Activated B cell treated with CpG ODN at 0.5 μM for 24 hours (primary cell): ENCODE data around the gene RHOT2. TPM values are rescaled to one million over a fixed set of nuclear protein-coding genes. Genes with fewer than 3 reads are reported as not detected.

ENCODE experiments used
- ATAC-seq: fragments of 200-7000 bp; cut with Tn5 transposase; one replicate; pipeline ENCODE4 v1.10.0; 2021; ENCODE audit warnings: low read depth, mild to moderate bottlenecking, moderate library complexity
- CTCF ChIA-PET: fragments of 350-600 bp; sonication (Branson Sonifier 250); formaldehyde crosslinking; loops from one replicate; lab custom pipeline; 2021; ENCODE audit warnings: antibody characterized with exemption; lab: Charles Lee
- POLR2A ChIA-PET: fragments of 350-600 bp; sonication (Branson Sonifier 250); formaldehyde crosslinking; loops from one replicate; lab custom pipeline; 2021; ENCODE audit warnings: antibody characterized with exemption; lab: Charles Lee
- DNase-seq: peaks from one replicate; pipeline ENCODE4 v3.0.0; 2022
- H3K27ac Mint-ChIP-seq: one replicate; pipeline ENCODE4 v1.8.0; 2020; ENCODE audit warnings: mixed read lengths
- H3K27me3 Mint-ChIP-seq: one replicate; pipeline ENCODE4 v1.8.0; 2021; ENCODE audit warnings: mixed read lengths
- H3K36me3 Mint-ChIP-seq: one replicate; pipeline ENCODE4 v1.8.0; 2021; ENCODE audit warnings: low read depth, mixed read lengths
- H3K4me1 Mint-ChIP-seq: one replicate; pipeline ENCODE4 v1.8.0; 2021; ENCODE audit warnings: mixed read lengths
- H3K4me3 Mint-ChIP-seq: one replicate; pipeline ENCODE4 v1.8.0; 2020; ENCODE audit warnings: mild to moderate bottlenecking, mixed read lengths
- H3K9me3 Mint-ChIP-seq: one replicate; pipeline ENCODE4 v1.8.0; 2020; ENCODE audit warnings: mixed read lengths
- intact Hi-C: fragments of 100-400 bp; cut with micrococcal nuclease; formaldehyde crosslinking; loops from one replicate; pipeline ENCODE4 v1.15.1; 2024
- total RNA-seq: library from RNA; stranded (reverse); gene quantifications from 2 replicates; pipeline ENCODE4 v1.2.3, GENCODE V29; 2022
- TF ChIP-seq, protein P1 (sequence below): fragments of 200-600 bp; IDR thresholded peaks from one replicate; pipeline ENCODE4 v1.8.0; 2022; ENCODE audit warnings: antibody characterized with exemption, mild to moderate bottlenecking

The RHOT2 gene
- total RNA-seq, 1 donor from 2014 or later, result 170 TPM

DNA sequence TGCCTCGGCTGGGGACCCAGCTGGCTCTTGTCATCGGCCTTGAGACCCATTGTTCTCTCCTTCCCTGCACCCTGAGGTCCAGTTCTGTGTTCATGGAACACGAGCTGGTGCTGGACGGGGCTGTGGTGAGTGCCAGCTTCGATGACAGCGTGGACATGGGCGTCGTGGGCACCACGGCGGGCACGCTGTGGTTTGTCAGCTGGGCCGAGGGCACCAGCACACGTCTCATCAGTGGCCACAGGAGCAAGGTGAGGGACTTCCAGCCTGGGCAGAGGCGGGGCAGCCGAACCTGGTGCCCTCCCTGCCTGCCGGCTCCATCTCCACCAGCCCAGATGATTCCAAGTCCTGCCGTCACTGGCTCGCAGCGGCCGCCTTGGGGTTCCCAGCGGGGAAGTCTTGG lies 5.3 kb upstream of the RHOT2 start:
- CTCF ChIA-PET, result no interaction called here
- intact Hi-C loops, result no loop called here

DNA sequence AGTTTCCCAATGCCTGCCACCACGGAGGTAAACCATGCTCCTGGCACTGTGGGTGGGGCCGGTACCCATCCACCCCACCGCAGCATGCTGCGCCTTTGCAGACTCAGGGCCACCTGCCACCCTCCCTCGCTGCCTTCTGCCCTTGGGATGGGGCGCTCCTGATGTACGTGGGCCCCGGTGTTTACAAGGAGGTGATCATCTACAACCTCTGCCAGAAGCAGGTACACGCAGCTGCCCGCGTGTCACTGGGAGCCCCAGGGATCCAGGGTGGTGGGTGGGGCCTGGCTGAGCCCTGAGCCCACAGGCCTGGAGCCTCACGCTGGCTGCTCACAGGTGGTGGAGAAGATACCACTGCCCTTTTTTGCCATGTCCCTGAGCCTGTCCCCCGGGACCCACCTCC lies 1.4 kb upstream of the RHOT2 start:
- H3K27me3 Mint-ChIP-seq, result no peaks in the 10 kb centered on the region
- ATAC-seq, result no peak
- CTCF ChIA-PET, result interaction anchor here (1.2 kb wide), 1 partner anchor 88 kb away, joined by 4 read pairs; no protein-coding TSS in a partner anchor
- TF ChIP-seq, protein P1, sequence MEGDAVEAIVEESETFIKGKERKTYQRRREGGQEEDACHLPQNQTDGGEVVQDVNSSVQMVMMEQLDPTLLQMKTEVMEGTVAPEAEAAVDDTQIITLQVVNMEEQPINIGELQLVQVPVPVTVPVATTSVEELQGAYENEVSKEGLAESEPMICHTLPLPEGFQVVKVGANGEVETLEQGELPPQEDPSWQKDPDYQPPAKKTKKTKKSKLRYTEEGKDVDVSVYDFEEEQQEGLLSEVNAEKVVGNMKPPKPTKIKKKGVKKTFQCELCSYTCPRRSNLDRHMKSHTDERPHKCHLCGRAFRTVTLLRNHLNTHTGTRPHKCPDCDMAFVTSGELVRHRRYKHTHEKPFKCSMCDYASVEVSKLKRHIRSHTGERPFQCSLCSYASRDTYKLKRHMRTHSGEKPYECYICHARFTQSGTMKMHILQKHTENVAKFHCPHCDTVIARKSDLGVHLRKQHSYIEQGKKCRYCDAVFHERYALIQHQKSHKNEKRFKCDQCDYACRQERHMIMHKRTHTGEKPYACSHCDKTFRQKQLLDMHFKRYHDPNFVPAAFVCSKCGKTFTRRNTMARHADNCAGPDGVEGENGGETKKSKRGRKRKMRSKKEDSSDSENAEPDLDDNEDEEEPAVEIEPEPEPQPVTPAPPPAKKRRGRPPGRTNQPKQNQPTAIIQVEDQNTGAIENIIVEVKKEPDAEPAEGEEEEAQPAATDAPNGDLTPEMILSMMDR, result no peak
- no peak for DNase-seq
- peaks cover 16% of the 10 kb centered on the region for H3K36me3 Mint-ChIP-seq
- no peak overlapping the region for H3K4me3 Mint-ChIP-seq
- peaks cover 12% of the 10 kb centered on the region for H3K4me1 Mint-ChIP-seq
- no peaks in the 10 kb centered on the region for H3K9me3 Mint-ChIP-seq
- POLR2A ChIA-PET, result interaction anchor here (1.1 to 5.1 kb wide), 3 partner anchors 14 to 30 kb away, joined by 3 to 41 read pairs (median 14); partner anchors contain the start of genes METTL26, STUB1 and WDR24
- no peak overlapping the region for H3K27ac Mint-ChIP-seq
- intact Hi-C loops, result loop anchor here (5.0 kb wide), 1 partner anchor 139 kb away; the partner anchor contains the start of gene CAPN15

More for the DNA sequence above, 5.3 kb upstream of the RHOT2 start:
- H3K4me1 Mint-ChIP-seq, result peaks cover 11% of the 10 kb centered on the region
- no peak overlapping the region for H3K4me3 Mint-ChIP-seq
- H3K27ac Mint-ChIP-seq, result no peak overlapping the region
- H3K9me3 Mint-ChIP-seq, result no peaks in the 10 kb centered on the region
- H3K36me3 Mint-ChIP-seq, result no peaks in the 10 kb centered on the region
- no peaks in the 10 kb centered on the region for H3K27me3 Mint-ChIP-seq
- DNase-seq, result no peak
- TF ChIP-seq, protein P1, result no peak
- POLR2A ChIA-PET, result no interaction called here
- no peak for ATAC-seq

DNA sequence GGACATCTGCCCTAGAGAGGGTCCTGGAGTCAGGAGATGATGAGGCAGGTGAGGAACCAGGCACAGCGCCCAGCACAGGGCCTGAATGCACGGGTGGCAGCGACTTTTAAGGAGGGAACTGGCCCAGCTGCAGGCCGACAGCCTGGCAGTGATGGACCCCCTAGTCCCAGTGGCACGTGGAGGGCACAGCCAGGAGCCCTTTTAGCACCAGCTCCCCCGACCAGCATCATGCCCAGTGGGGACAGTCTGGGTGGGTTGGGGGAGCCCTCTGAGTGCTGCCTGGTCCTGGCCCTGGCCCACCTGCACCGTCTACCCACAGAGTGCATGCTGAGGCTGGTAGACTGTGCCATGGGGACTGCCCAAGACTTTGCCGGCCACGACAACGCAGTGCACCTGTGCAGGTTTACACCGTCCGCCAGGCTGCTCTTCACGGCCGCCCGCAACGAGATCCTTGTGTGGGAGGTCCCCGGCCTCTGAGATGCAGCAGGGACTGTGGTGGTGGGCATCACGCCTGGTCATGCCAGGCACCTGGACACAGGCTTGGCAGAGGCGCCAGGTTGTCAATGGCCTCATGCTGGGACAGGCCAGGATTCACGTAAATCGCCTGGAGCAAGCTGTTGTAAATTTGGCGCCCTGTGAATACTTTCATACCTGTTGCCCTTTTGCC lies 686 bp upstream of the RHOT2 start:
- peak overlapping the region; percentile 80 for H3K27ac Mint-ChIP-seq
- CTCF ChIA-PET, result interaction anchor here (1.2 to 1.5 kb wide), 2 partner anchors 11 to 15 kb away, joined by 3 read pairs; no protein-coding TSS in a partner anchor
- TF ChIP-seq, protein P1, result no peak
- POLR2A ChIA-PET, result interaction anchor here (0.5 to 5.1 kb wide), 7 partner anchors 9 to 560 kb away, joined by 3 to 41 read pairs (median 5); partner anchors contain the start of genes ANTKMT, JMJD8, STUB1 and WDR24
- H3K4me1 Mint-ChIP-seq, result peaks cover 12% of the 10 kb centered on the region
- peaks cover 22% of the 10 kb centered on the region for H3K36me3 Mint-ChIP-seq
- no peaks in the 10 kb centered on the region for H3K9me3 Mint-ChIP-seq
- no peak for ATAC-seq
- no peak for DNase-seq
- H3K4me3 Mint-ChIP-seq, result peak overlapping the region; percentile 80
- no peaks in the 10 kb centered on the region for H3K27me3 Mint-ChIP-seq
- intact Hi-C loops, result loop anchor here (1.0 to 5.0 kb wide), 2 partner anchors 48 to 140 kb away; partner anchors contain the start of genes CAPN15 and METRN

- intact Hi-C loops, result loop anchor here (1.0 to 5.0 kb wide), 5 partner anchors 12 to 141 kb away; partner anchors contain the start of genes CAPN15, METTL26, STUB1 and WDR90
- H3K9me3 Mint-ChIP-seq, result no peaks in the 10 kb centered on the region
- no peak for ATAC-seq
- H3K36me3 Mint-ChIP-seq, result peaks cover 33% of the 10 kb centered on the region
- TF ChIP-seq, protein P1, result no peak
- no peaks in the 10 kb centered on the region for H3K27me3 Mint-ChIP-seq
- H3K27ac Mint-ChIP-seq, result no peak overlapping the region
- H3K4me1 Mint-ChIP-seq, result peaks cover 12% of the 10 kb centered on the region
- CTCF ChIA-PET, result interaction anchor here (1.2 to 1.5 kb wide), 2 partner anchors 10 to 13 kb away, joined by 3 read pairs; no protein-coding TSS in a partner anchor
- DNase-seq, result no peak
- POLR2A ChIA-PET, result interaction anchor here (1.1 to 5.1 kb wide), 6 partner anchors 8 to 82 kb away, joined by 3 to 41 read pairs (median 5); partner anchors contain the start of genes ANTKMT, JMJD8, STUB1 and WDR24
- H3K4me3 Mint-ChIP-seq, result peak overlapping the region; percentile 73
These were observed 713 bp downstream of the RHOT2 start for GRCh38 chr16:668519-669171.
